Activated naive CD4-positive, alpha-beta T cell treated with anti-CD3 and anti-CD28 coated beads, Interleukin-2, amount 50 U/mL, for 72 hours (primary cell): Measurements from ENCODE around the gene RBMS3. TPM values are rescaled to one million over a fixed set of nuclear protein-coding genes. Genes with fewer than 3 reads are reported as not detected.
A peak's percentile ranks its signal among the peaks of the same experiment; 100 is the strongest.
"Not testable (repeated sequence)": the region's sequence is repeated elsewhere in the genome, so short reads cannot be mapped to it uniquely, and the experiment has no call there.

Experiments
- ATAC-seq, 2 donors: fragments of 150-1000 bp; cut with Tn5 transposase; 2 replicates each; pipeline ENCODE4 v1.10.0; 2021; ENCODE audit warnings: mild to moderate bottlenecking in 2 of 2, moderate library complexity in 2 of 2
- DNase-seq, 2 donors: peaks; one replicate each; pipeline ENCODE4 v3.0.0; 2021 to 2022; ENCODE audit warnings: low spot score in 2 of 2
- H3K27ac Mint-ChIP-seq, 2 donors: one replicate each; pipeline ENCODE4 v1.8.0; 2022; ENCODE audit warnings: mild to moderate bottlenecking in 2 of 2, mixed read lengths in 2 of 2
- H3K36me3 Mint-ChIP-seq, 2 donors: one replicate each; pipeline ENCODE4 v1.8.0; 2022; ENCODE audit warnings: mixed read lengths in 2 of 2
- H3K9me3 Mint-ChIP-seq, 2 donors: one replicate each; pipeline ENCODE4 v1.8.0; 2022; ENCODE audit warnings: mixed read lengths in 2 of 2
- total RNA-seq, 2 donors: library from RNA; stranded (reverse); gene quantifications; one replicate each; pipeline ENCODE4 v1.2.3, GENCODE V29; 2022

The RBMS3 gene
- total RNA-seq, 2 donors from 2014 or later: 3.3 TPM; not detected in 1

- Mint-ChIP-seq H3K9me3 (peaks cover 0 to 11% of the 10 kb centered on the region in 2 donors), H3K36me3 (no peaks in the 10 kb centered on the region), H3K27ac (no peak overlapping the region)
- DNase-seq: no peak
- no peak for ATAC-seq
Observed at GRCh38 chr3:29494305-29495036, 213.6 kb downstream of the RBMS3 start.

GRCh38 chr3:29497282-29497681 lies 216.4 kb downstream of the RBMS3 start:
- DNase-seq (no peak), ATAC-seq (no peak)
- H3K36me3 Mint-ChIP-seq: no peaks in the 10 kb centered on the region
- no peak overlapping the region for H3K27ac Mint-ChIP-seq
- peaks cover 0 to 3% of the 10 kb centered on the region in 2 donors for H3K9me3 Mint-ChIP-seq

- Mint-ChIP-seq H3K36me3 (no peaks in the 10 kb centered on the region), H3K27ac (no peak overlapping the region), H3K9me3 (peaks cover 0 to 4% of the 10 kb centered on the region in 2 donors)
- DNase-seq (no peak), ATAC-seq (no peak)
Observed at GRCh38 chr3:29502771-29503170, 221.9 kb downstream of the RBMS3 start.

- no peaks in the 10 kb centered on the region for H3K36me3 Mint-ChIP-seq
- ATAC-seq (no peak), DNase-seq (no peak)
- H3K27ac Mint-ChIP-seq: no peak overlapping the region
- peaks cover 0 to 4% of the 10 kb centered on the region in 2 donors for H3K9me3 Mint-ChIP-seq
Observed at GRCh38 chr3:29503314-29503713, 222.4 kb downstream of the RBMS3 start.

GRCh38 chr3:29503958-29504357 lies 223.1 kb downstream of the RBMS3 start:
- peaks cover 0 to 4% of the 10 kb centered on the region in 2 donors for H3K9me3 Mint-ChIP-seq
- ATAC-seq (no peak), DNase-seq (no peak)
- no peaks in the 10 kb centered on the region for H3K36me3 Mint-ChIP-seq
- no peak overlapping the region for H3K27ac Mint-ChIP-seq

GRCh38 chr3:29506502-29506901 lies 225.6 kb downstream of the RBMS3 start:
- Mint-ChIP-seq H3K27ac (no peak overlapping the region), H3K36me3 (no peaks in the 10 kb centered on the region), H3K9me3 (peaks cover 0 to 7% of the 10 kb centered on the region in 2 donors)
- no peak for DNase-seq
- ATAC-seq: no peak

- Mint-ChIP-seq H3K36me3 (no peaks in the 10 kb centered on the region), H3K27ac (no peak overlapping the region), H3K9me3 (peaks cover 0 to 3% of the 10 kb centered on the region in 2 donors)
- ATAC-seq (no peak), DNase-seq (no peak)
Observed at GRCh38 chr3:29511701-29512100, 230.8 kb downstream of the RBMS3 start.

GRCh38 chr3:29512641-29513040 lies 231.8 kb downstream of the RBMS3 start:
- Mint-ChIP-seq H3K9me3 (peaks cover 0 to 3% of the 10 kb centered on the region in 2 donors), H3K36me3 (no peaks in the 10 kb centered on the region), H3K27ac (no peak overlapping the region)
- DNase-seq: no peak
- no peak for ATAC-seq

GRCh38 chr3:29513236-29513635 lies 232.4 kb downstream of the RBMS3 start:
- Mint-ChIP-seq H3K9me3 (peaks cover 0 to 3% of the 10 kb centered on the region in 2 donors), H3K27ac (no peak overlapping the region), H3K36me3 (no peaks in the 10 kb centered on the region)
- DNase-seq: no peak
- ATAC-seq: no peak

- no peak for DNase-seq
- H3K27ac Mint-ChIP-seq: no peak overlapping the region
- H3K36me3 Mint-ChIP-seq: no peaks in the 10 kb centered on the region
- ATAC-seq: no peak
- H3K9me3 Mint-ChIP-seq: peaks cover 0 to 3% of the 10 kb centered on the region in 2 donors
Observed at GRCh38 chr3:29514170-29514569, 233.3 kb downstream of the RBMS3 start.

GRCh38 chr3:29514912-29515311 lies 234.0 kb downstream of the RBMS3 start:
- no peak for DNase-seq
- no peak for ATAC-seq
- Mint-ChIP-seq H3K27ac (no peak overlapping the region), H3K36me3 (no peaks in the 10 kb centered on the region), H3K9me3 (no peaks in the 10 kb centered on the region)

GRCh38 chr3:29515451-29515850 lies 234.6 kb downstream of the RBMS3 start:
- Mint-ChIP-seq H3K9me3 (no peaks in the 10 kb centered on the region), H3K36me3 (no peaks in the 10 kb centered on the region), H3K27ac (no peak overlapping the region)
- peak in 1 of 2 donors; percentile 59 for ATAC-seq
- no peak for DNase-seq

- Mint-ChIP-seq H3K36me3 (no peaks in the 10 kb centered on the region), H3K9me3 (no peaks in the 10 kb centered on the region), H3K27ac (no peak overlapping the region)
- no peak for DNase-seq
- no peak for ATAC-seq
Observed at GRCh38 chr3:29516164-29516563, 235.3 kb downstream of the RBMS3 start.

- ATAC-seq: no peak
- no peaks in the 10 kb centered on the region for H3K36me3 Mint-ChIP-seq
- no peak for DNase-seq
- H3K9me3 Mint-ChIP-seq: no peaks in the 10 kb centered on the region
- H3K27ac Mint-ChIP-seq: no peak overlapping the region
Observed at GRCh38 chr3:29520764-29521163, 239.9 kb downstream of the RBMS3 start.

- H3K9me3 Mint-ChIP-seq: no peaks in the 10 kb centered on the region
- DNase-seq (no peak), ATAC-seq (no peak)
- no peak overlapping the region for H3K27ac Mint-ChIP-seq
- H3K36me3 Mint-ChIP-seq: no peaks in the 10 kb centered on the region
Observed at GRCh38 chr3:29521293-29521692, 240.4 kb downstream of the RBMS3 start.

GRCh38 chr3:29521751-29522150 lies 240.9 kb downstream of the RBMS3 start:
- no peak for ATAC-seq
- H3K27ac Mint-ChIP-seq: no peak overlapping the region
- DNase-seq: no peak
- no peaks in the 10 kb centered on the region for H3K36me3 Mint-ChIP-seq
- no peaks in the 10 kb centered on the region for H3K9me3 Mint-ChIP-seq

- not testable (repeated sequence) for H3K36me3 Mint-ChIP-seq, ATAC-seq, H3K27ac Mint-ChIP-seq, H3K9me3 Mint-ChIP-seq, DNase-seq
Observed at GRCh38 chr3:29524433-29524832, 243.6 kb downstream of the RBMS3 start.

GRCh38 chr3:29525254-29525881 lies 244.5 kb downstream of the RBMS3 start:
- no peak overlapping the region for H3K27ac Mint-ChIP-seq
- H3K9me3 Mint-ChIP-seq: no peaks in the 10 kb centered on the region
- ATAC-seq: no peak
- H3K36me3 Mint-ChIP-seq: no peaks in the 10 kb centered on the region
- no peak for DNase-seq
